Measurements from ENCODE around the gene SARS1.

Gene SARS1

DNA sequence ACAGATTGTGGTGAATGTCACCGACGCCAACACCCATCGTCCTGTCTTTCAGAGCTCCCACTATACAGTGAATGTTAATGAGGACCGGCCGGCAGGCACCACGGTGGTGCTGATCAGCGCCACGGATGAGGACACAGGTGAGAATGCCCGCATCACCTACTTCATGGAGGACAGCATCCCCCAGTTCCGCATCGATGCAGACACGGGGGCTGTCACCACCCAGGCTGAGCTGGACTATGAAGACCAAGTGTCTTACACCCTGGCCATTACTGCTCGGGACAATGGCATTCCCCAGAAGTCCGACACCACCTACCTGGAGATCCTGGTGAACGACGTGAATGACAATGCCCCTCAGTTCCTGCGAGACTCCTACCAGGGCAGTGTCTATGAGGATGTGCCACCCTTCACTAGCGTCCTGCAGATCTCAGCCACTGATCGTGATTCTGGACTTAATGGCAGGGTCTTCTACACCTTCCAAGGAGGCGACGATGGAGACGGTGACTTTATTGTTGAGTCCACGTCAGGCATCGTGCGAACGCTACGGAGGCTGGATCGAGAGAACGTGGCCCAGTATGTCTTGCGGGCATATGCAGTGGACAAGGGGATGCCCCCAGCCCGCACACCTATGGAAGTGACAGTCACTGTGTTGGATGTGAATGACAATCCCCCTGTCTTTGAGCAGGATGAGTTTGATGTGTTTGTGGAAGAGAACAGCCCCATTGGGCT is 38.6 kb downstream of the SARS1 start:
- H3K4me1 ChIP-seq = peaks cover 30% of the 10 kb centered on the region
- TF ChIP-seq, protein P1, sequence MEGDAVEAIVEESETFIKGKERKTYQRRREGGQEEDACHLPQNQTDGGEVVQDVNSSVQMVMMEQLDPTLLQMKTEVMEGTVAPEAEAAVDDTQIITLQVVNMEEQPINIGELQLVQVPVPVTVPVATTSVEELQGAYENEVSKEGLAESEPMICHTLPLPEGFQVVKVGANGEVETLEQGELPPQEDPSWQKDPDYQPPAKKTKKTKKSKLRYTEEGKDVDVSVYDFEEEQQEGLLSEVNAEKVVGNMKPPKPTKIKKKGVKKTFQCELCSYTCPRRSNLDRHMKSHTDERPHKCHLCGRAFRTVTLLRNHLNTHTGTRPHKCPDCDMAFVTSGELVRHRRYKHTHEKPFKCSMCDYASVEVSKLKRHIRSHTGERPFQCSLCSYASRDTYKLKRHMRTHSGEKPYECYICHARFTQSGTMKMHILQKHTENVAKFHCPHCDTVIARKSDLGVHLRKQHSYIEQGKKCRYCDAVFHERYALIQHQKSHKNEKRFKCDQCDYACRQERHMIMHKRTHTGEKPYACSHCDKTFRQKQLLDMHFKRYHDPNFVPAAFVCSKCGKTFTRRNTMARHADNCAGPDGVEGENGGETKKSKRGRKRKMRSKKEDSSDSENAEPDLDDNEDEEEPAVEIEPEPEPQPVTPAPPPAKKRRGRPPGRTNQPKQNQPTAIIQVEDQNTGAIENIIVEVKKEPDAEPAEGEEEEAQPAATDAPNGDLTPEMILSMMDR (IDR thresholded peaks at IDR 0.05; ENCODE audit: low read depth, low read length) = no peak
- H3K9me3 ChIP-seq = no peaks in the 10 kb centered on the region
- H3K36me3 ChIP-seq = no peaks in the 10 kb centered on the region; the same call in 1 of the 2 replicates
- DNase-seq = no peak
- no peaks in the 10 kb centered on the region for H3K27me3 ChIP-seq
- H3K4me3 ChIP-seq (ENCODE audit: low read depth, low read length) = no peak overlapping the region

DNA sequence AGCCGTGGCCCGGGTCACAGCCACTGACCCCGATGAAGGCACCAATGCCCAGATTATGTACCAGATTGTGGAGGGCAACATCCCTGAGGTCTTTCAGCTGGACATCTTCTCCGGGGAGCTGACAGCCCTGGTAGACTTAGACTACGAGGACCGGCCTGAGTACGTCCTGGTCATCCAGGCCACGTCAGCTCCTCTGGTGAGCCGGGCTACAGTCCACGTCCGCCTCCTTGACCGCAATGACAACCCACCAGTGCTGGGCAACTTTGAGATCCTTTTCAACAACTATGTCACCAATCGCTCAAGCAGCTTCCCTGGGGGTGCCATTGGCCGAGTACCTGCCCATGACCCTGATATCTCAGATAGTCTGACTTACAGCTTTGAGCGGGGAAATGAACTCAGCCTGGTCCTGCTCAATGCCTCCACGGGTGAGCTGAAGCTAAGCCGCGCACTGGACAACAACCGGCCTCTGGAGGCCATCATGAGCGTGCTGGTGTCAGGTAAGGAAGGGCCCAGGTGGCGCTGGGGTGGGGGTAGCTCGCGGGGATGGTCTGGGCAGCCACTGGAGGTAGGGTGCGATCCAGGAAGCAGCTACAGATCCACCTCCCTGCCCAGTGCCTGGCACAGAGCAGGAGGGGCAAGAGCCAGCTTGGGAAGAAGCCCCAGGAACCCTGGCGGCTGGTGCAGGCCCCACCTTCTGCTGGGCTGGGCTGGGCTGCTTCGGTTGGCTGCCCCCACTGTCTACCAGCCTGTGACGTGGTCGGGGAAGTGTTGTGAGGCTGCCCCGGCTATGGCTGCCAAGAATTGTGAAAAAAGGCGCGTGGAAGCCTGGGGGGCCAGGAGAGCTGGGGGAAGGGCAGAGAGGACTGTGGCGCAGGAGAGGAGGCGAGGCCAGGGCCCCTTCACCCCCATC is 39.4 kb downstream of the SARS1 start:
- H3K4me3 ChIP-seq (ENCODE audit: low read depth, low read length) = peak overlapping the region; percentile 46

DNA sequence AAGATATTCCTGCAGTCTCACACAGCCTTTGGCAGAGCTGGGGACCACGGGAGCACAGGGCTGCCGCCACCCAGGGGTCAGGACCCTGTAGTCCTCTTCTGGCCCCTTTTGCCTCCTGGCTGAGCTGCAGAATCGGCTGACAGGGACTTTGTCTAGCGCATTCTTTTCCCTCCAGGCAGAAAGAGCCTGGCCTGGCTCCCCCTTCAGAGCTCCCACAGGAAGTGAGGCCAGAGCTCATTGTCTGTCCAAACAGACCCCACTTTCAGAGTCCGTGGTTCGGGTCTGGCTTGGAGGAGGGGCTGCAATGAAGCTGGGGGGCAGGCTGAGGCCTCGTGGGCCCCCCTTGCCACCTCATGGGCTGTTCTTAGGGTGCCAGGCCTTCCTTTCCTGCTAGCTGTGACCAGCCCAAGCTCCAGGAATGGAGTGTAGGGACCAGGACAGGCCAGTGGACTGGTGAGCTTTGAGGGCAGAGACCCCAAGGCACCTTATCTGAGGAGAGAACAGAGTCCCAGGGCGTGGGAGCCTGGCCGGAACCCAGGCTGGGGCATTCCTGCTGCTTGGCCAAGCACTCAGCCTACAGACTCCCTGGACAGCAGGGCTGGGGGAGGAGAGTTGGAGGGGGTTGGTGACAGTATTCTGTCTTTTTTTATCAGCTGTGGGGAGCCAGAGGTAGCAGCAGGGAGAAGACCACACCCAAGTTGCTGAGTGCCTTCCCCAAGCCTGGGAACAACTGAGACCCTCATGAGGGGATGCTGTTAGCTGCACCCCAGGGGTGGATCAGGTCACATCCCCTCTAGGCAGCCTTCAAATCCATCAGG is 40.3 kb downstream of the SARS1 start:
- TF ChIP-seq, protein P1 (IDR thresholded peaks at IDR 0.05; ENCODE audit: low read depth, low read length) = peak; percentile 13; the same call in 1 of the 2 replicates
- Histone ChIP-seq H3K4me3 (ENCODE audit: low read depth, low read length) (peak overlapping the region; percentile 46), H3K27me3 (no peaks in the 10 kb centered on the region), H3K4me1 (peaks cover 28% of the 10 kb centered on the region), H3K9me3 (no peaks in the 10 kb centered on the region), H3K36me3 (peaks cover 6% of the 10 kb centered on the region)
- peak; percentile 64 for DNase-seq

More for the DNA sequence above, 39.4 kb downstream of the SARS1 start:
- DNase-seq = peak; percentile 83
- H3K9me3 ChIP-seq = no peaks in the 10 kb centered on the region
- H3K27me3 ChIP-seq = no peaks in the 10 kb centered on the region
- no peaks in the 10 kb centered on the region; the same call in 1 of the 2 replicates for H3K36me3 ChIP-seq
- peaks cover 30% of the 10 kb centered on the region for H3K4me1 ChIP-seq
- TF ChIP-seq, protein P1 (IDR thresholded peaks at IDR 0.05; ENCODE audit: low read depth, low read length) = no peak

DNA sequence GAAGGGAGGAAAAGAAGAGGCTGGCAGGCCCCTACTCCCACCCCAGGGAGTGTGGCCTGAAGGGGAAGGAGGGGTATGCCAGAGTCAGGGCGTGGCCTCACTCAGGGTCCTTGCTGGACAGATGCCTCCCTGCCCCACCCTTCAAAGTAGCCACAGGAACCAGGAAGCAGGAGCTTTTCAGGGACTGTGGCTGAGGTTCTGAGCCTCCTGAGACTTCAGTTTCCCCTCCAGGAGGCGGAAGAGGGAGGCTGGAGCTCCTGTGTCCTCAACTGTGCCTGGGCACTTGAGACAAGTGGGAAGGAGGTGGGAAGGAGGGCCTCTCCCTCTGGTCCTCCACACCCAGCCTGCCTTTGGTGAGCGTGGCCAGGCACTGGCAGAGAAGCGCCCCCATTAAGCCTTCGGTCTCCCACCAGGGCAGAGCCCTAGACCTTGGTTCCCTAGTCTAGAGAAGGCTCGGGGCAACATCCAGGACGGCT is 40.9 kb downstream of the SARS1 start:
- peak; percentile 15 for DNase-seq
- no peaks in the 10 kb centered on the region for H3K27me3 ChIP-seq
- peaks cover 8% of the 10 kb centered on the region for H3K36me3 ChIP-seq
- peak overlapping the region; percentile 46 for H3K4me3 ChIP-seq (ENCODE audit: low read depth, low read length)
- H3K9me3 ChIP-seq = no peaks in the 10 kb centered on the region
- peaks cover 26% of the 10 kb centered on the region for H3K4me1 ChIP-seq
- TF ChIP-seq, protein P1 (IDR thresholded peaks at IDR 0.05; ENCODE audit: low read depth, low read length) = no peak

DNA sequence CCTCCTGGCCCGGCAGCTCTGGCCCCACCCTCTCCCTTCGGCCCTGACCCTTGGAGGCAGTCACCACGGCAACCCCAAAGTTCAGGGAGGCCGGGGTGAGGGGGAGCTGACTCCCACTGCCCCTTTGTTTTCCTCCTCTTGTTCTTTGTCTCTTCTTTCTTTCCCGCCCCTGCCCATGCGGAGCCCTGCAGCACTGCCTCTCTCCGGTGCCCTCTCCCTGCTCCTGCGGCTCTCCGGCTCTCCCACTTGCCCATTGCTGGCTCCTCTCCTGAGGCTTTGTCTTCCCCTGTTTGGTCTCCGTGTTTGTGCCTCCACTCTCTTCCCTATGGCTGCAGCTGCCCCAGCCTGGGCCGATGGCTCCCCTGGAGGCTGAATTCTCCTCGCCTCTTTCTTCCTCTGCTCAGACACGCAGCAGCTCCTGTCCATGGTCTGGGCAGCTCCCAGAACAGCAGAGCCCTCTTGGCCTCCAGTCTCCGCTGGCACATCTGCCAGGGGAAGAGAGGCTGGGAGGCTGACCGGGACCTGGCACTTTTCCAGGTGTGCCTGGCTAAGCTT is 41.5 kb downstream of the SARS1 start:
- H3K4me3 ChIP-seq (ENCODE audit: low read depth, low read length) = no peak overlapping the region
- H3K9me3 ChIP-seq = no peaks in the 10 kb centered on the region
- H3K27me3 ChIP-seq = no peaks in the 10 kb centered on the region
- H3K4me1 ChIP-seq = peaks cover 28% of the 10 kb centered on the region
- peak; percentile 17 for DNase-seq
- H3K36me3 ChIP-seq = peaks cover 8% of the 10 kb centered on the region
- TF ChIP-seq, protein P1 (IDR thresholded peaks at IDR 0.05; ENCODE audit: low read depth, low read length) = no peak
